ENCODE results near the gene SKI. TPM values are rescaled to one million over a fixed set of nuclear protein-coding genes. Genes with fewer than 3 reads are reported as not detected.

Gene SKI
- total and polyA plus RNA-seq, 2 of the 4 experiments (the other 2 are of a cell fraction) = 2.3 to 20.1 TPM

DNA sequence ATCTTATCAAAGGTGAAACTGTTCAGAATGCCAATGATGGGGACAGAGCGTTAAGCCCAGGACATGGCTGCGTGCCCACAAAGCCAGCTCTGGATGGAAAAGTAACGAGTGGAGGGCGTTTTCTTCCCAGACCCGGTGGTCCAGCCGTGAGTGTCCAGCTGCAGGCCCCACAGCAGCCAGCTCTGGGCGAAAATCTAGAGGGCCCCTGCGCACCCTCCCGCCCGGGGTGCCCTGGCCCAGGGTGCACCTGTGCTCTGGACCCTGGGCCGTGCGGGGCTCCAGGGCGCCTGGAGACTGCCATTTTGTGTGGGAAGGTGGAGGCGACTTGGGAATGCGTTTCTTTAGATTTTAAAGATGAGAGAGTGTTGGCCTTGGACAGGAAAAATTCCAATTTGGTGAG lies 58.8 kb downstream of the SKI start:
- Histone ChIP-seq H3K9me1 (ENCODE audit: insufficient read depth, low read length) (peaks cover 21% of the 10 kb centered on the region; the same call in 1 of the 2 replicates), H3K27ac (ENCODE audit: insufficient read depth, low read length) (no peak overlapping the region), H3K9me3 (ENCODE audit: control insufficient read depth, insufficient read depth, low read length) (no peaks in the 10 kb centered on the region), H4K8ac (ENCODE audit: low read depth in 2 of 2, low read length in 2 of 2) (no peak overlapping the region), H2BK120ac (ENCODE audit: low read depth, low read length) (no peak overlapping the region), H2BK20ac (ENCODE audit: low read depth, low read length) (no peak overlapping the region), H3K27me3 (ENCODE audit: control insufficient read depth, insufficient read depth, low read length) (no peaks in the 10 kb centered on the region), H3K56ac (ENCODE audit: extremely low read depth, insufficient read depth, low read length) (no peak overlapping the region), H3K36me3 (ENCODE audit: control insufficient read depth, insufficient read depth, low read length) (no peaks in the 10 kb centered on the region; the same call in 1 of the 2 replicates), H3K18ac (ENCODE audit: low read depth, low read length) (no peak overlapping the region), H3K9ac (ENCODE audit: low read depth, low read length) (no peak overlapping the region), H4K20me1 (ENCODE audit: insufficient read depth, low read length) (peaks cover 44% of the 10 kb centered on the region), H3K79me1 (ENCODE audit: low read depth in 1 of 2, low read length in 2 of 2) (peaks cover 6 to 72% of the 10 kb centered on the region in 2 experiments; a peak in 3 of 4 replicates), H4K5ac (ENCODE audit: low read depth, low read length) (no peak overlapping the region), H3K4ac (ENCODE audit: low read depth, low read length) (no peak overlapping the region), H3K4me3 (ENCODE audit: insufficient read depth, low read depth, low read length) (no peak overlapping the region), H3K14ac (replicated peaks; ENCODE audit: low read depth, low read length) (no peak overlapping the region), H3K23ac (ENCODE audit: low read depth, low read length) (no peak overlapping the region), H2BK5ac (ENCODE audit: low read depth, low read length, poor library complexity, severe bottlenecking) (no peak overlapping the region), H3K4me2 (ENCODE audit: low read depth, low read length) (no peak overlapping the region), H2BK15ac (ENCODE audit: low read depth, low read length) (no peak overlapping the region), H3K4me1 (ENCODE audit: control insufficient read depth, insufficient read depth, low read length) (peaks cover 32% of the 10 kb centered on the region), H2AFZ (replicated peaks; ENCODE audit: low read length, poor library complexity) (no peak overlapping the region), H2AK9ac (replicated peaks; ENCODE audit: low read depth, low read length, poor library complexity) (no peak overlapping the region), H2AK5ac (ENCODE audit: low read depth, low read length) (no peak overlapping the region), H4K91ac (ENCODE audit: insufficient read depth, low read depth, low read length) (no peak overlapping the region)
- ATAC-seq (ENCODE audit: low read depth) = no peak
- dilution Hi-C loops (cut with HindIII; ENCODE audit: low sequenced_read_pairs, unreplicated experiment) (no loop called here), in situ Hi-C loops (cut with MboI; ENCODE audit: low sequenced_read_pairs) (no loop called here), intact Hi-C loops (cut with micrococcal nuclease) (no loop called here)
- DNase-seq = no peak
- WGBS, 2 experiments (ENCODE audit: extremely low coverage in 2 of 2, insufficient read length in 1 of 2) = 81% methylated on average over 4 of the region's 15 CpGs; no CpG with 5 or more reads in 1 of the 2 experiments
- CTCF ChIA-PET = no interaction called here
- TF ChIP-seq, protein P1, sequence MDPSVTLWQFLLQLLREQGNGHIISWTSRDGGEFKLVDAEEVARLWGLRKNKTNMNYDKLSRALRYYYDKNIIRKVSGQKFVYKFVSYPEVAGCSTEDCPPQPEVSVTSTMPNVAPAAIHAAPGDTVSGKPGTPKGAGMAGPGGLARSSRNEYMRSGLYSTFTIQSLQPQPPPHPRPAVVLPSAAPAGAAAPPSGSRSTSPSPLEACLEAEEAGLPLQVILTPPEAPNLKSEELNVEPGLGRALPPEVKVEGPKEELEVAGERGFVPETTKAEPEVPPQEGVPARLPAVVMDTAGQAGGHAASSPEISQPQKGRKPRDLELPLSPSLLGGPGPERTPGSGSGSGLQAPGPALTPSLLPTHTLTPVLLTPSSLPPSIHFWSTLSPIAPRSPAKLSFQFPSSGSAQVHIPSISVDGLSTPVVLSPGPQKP (IDR thresholded peaks at IDR 0.05; ENCODE audit: borderline replicate concordance, low read depth, low read length) = no peak
- TF ChIP-seq MXI1 (IDR thresholded peaks at IDR 0.05; ENCODE audit: borderline replicate concordance, low read depth, low read length) = no peak
- TF ChIP-seq FOS (IDR thresholded peaks at IDR 0.05; ENCODE audit: low read depth, low read length) = no peak
- TF ChIP-seq RFX5 (IDR thresholded peaks at IDR 0.05; ENCODE audit: low read depth, low read length) = no peak
- no peak for TF ChIP-seq RCOR1 (IDR thresholded peaks at IDR 0.05; ENCODE audit: insufficient replicate concordance, low read length)
- TF ChIP-seq CEBPB (IDR thresholded peaks at IDR 0.05; ENCODE audit: low read depth, low read length) = no peak
- TF ChIP-seq, protein P2, sequence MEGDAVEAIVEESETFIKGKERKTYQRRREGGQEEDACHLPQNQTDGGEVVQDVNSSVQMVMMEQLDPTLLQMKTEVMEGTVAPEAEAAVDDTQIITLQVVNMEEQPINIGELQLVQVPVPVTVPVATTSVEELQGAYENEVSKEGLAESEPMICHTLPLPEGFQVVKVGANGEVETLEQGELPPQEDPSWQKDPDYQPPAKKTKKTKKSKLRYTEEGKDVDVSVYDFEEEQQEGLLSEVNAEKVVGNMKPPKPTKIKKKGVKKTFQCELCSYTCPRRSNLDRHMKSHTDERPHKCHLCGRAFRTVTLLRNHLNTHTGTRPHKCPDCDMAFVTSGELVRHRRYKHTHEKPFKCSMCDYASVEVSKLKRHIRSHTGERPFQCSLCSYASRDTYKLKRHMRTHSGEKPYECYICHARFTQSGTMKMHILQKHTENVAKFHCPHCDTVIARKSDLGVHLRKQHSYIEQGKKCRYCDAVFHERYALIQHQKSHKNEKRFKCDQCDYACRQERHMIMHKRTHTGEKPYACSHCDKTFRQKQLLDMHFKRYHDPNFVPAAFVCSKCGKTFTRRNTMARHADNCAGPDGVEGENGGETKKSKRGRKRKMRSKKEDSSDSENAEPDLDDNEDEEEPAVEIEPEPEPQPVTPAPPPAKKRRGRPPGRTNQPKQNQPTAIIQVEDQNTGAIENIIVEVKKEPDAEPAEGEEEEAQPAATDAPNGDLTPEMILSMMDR (conservative IDR thresholded peaks at IDR 0.05; ENCODE audit: low read depth, low read length) = no peak
- no peak for TF ChIP-seq SMC3 (IDR thresholded peaks at IDR 0.05; ENCODE audit: low read depth, low read length)
- TF ChIP-seq CHD1 (IDR thresholded peaks at IDR 0.05; ENCODE audit: low read depth, low read length) = no peak
- no peak for TF ChIP-seq MAZ (IDR thresholded peaks at IDR 0.05; ENCODE audit: borderline replicate concordance, low read depth, low read length)
- TF ChIP-seq MAFK (IDR thresholded peaks at IDR 0.05; ENCODE audit: low read depth, low read length) = no peak
- no peak for TF ChIP-seq NFE2L2 (IDR thresholded peaks at IDR 0.05; ENCODE audit: low read depth, low read length)
- TF ChIP-seq RAD21 (IDR thresholded peaks at IDR 0.05; ENCODE audit: low read length) = no peak
- no peak for TF ChIP-seq POLR2A (IDR thresholded peaks at IDR 0.05; ENCODE audit: low read depth, low read length)
- TF ChIP-seq, protein P3, sequence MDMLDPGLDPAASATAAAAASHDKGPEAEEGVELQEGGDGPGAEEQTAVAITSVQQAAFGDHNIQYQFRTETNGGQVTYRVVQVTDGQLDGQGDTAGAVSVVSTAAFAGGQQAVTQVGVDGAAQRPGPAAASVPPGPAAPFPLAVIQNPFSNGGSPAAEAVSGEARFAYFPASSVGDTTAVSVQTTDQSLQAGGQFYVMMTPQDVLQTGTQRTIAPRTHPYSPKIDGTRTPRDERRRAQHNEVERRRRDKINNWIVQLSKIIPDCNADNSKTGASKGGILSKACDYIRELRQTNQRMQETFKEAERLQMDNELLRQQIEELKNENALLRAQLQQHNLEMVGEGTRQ (IDR thresholded peaks at IDR 0.05; ENCODE audit: low read depth, low read length) = no peak
- POLR2A ChIA-PET (ENCODE audit: unreplicated experiment) = no interaction called here
- BruUV-seq (replicated peaks) = no TSS peak
